CD4-positive, alpha-beta T cell (primary cell): Measurements from ENCODE around the gene FILIP1. TPM values are rescaled to one million over a fixed set of nuclear protein-coding genes. Genes with fewer than 3 reads are reported as not detected.

Source experiments
- ATAC-seq: fragments of 200-7000 bp; cut with Tn5 transposase; one replicate; pipeline ENCODE4 v1.10.0; 2022; ENCODE audit warnings: mild to moderate bottlenecking; ENCODE audit not compliant: poor library complexity
- CTCF ChIA-PET: fragments of 350-600 bp; sonication (Branson Sonifier 250); formaldehyde crosslinking; loops from one replicate; lab custom pipeline; 2021; ENCODE audit warnings: antibody characterized with exemption, inconsistent platforms; lab: Charles Lee
- POLR2A ChIA-PET: fragments of 350-600 bp; sonication (Branson Sonifier 250); formaldehyde crosslinking; loops from one replicate; lab custom pipeline; 2021; ENCODE audit warnings: antibody characterized with exemption, inconsistent platforms; lab: Charles Lee
- DNase-seq, 14 experiments: peaks; one replicate each; pipeline ENCODE4 v3.0.0-alpha.2; 2013 to 2020; ENCODE audit warnings: mixed read lengths in 2 of 14
- H3K27ac ChIP-seq, 2 donors: one replicate each; pipeline versions ENCODE4 v1.5.1 to v1.7.0; 2013; ENCODE audit warnings: low read length in 2 of 2, low read depth in 1 of 2, mild to moderate bottlenecking in 1 of 2
- H3K27me3 ChIP-seq, 2 experiments: 1 replicate in 1 of 2; 2 replicates in 1 of 2; pipeline versions ENCODE4 v1.6.1 to v1.7.0; 2013; ENCODE audit warnings: low read length in 2 of 2, control low read depth in 1 of 2, mild to moderate bottlenecking in 1 of 2, moderate library complexity in 1 of 2; ENCODE audit not compliant: insufficient read depth in 2 of 2, control insufficient read depth in 1 of 2
- H3K36me3 ChIP-seq: one replicate; pipeline ENCODE4 v1.6.1; 2013; ENCODE audit warnings: low read length, control low read depth; ENCODE audit not compliant: insufficient read depth
- H3K4me1 ChIP-seq: one replicate; pipeline ENCODE4 v1.6.1; 2013; ENCODE audit warnings: low read length, control low read depth; ENCODE audit not compliant: insufficient read depth
- H3K4me3 ChIP-seq: one replicate; pipeline ENCODE4 v1.5.1; 2013; ENCODE audit warnings: mild to moderate bottlenecking, low read length, moderate library complexity
- H3K9me3 ChIP-seq, 2 experiments: 1 replicate in 1 of 2; 2 replicates in 1 of 2; pipeline versions ENCODE4 v1.6.1 to v1.7.0; 2013; ENCODE audit warnings: low read length in 2 of 2, mild to moderate bottlenecking in 2 of 2, control low read depth in 1 of 2, moderate library complexity in 1 of 2; ENCODE audit not compliant: control insufficient read depth in 1 of 2, insufficient read depth in 1 of 2
- H3K27ac Mint-ChIP-seq: one replicate; pipeline ENCODE4 v1.8.0; 2020; ENCODE audit warnings: mixed read lengths
- H3K27me3 Mint-ChIP-seq: one replicate; pipeline ENCODE4 v1.8.0; 2021; ENCODE audit warnings: mixed read lengths
- H3K36me3 Mint-ChIP-seq: one replicate; pipeline ENCODE4 v1.8.0; 2021; ENCODE audit warnings: low read depth, mixed read lengths
- H3K4me1 Mint-ChIP-seq: one replicate; pipeline ENCODE4 v1.8.0; 2021; ENCODE audit warnings: low read depth, mixed read lengths
- H3K4me3 Mint-ChIP-seq: one replicate; pipeline ENCODE4 v1.8.0; 2020; ENCODE audit warnings: mild to moderate bottlenecking, mixed read lengths
- H3K9me3 Mint-ChIP-seq: one replicate; pipeline ENCODE4 v1.8.0; 2020; ENCODE audit warnings: mixed read lengths
- intact Hi-C, 2 experiments: fragments of 100-400 bp; cut with DNase I in 1 of 2; cut with micrococcal nuclease in 1 of 2; formaldehyde crosslinking; loops; one replicate each; pipeline versions ENCODE4 v1.15.1 to v1.9.0; 2023 to 2025; cut with DNase I, micrococcal nuclease
- total RNA-seq, 174 experiments: library from RNA in 2 of 174; stranded (reverse) in 2 of 174; gene quantifications; one replicate each; pipeline ENCODE4 v1.2.3 and lab custom pipeline; 2021 to 2026
- TF ChIP-seq, protein P1 (sequence below): fragments of 200-600 bp; IDR thresholded peaks from one replicate; pipeline ENCODE4 v1.8.0; 2022; ENCODE audit warnings: antibody characterized with exemption, mild to moderate bottlenecking

The FILIP1 gene
- total RNA-seq, 2 experiments from 2014 or later = 0.06 TPM; not detected in 1

DNA sequence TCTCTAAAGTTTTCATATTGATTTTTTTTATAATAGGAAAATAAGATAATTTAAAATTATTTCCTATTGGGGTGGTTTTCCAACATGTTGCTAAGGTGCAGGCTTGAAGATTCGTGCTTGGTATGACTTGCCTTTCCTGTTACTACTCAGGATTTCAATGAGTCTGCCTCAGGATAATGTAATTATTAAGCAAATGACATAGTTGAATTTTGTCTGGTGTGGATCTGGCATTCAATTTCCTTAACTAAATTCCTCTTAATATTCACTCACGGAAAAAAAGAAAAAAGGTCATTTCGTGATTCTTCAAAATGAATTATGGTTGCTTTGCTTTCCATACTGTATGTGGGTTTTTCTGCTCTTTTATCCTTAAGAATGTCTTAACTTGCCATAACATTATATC, 9.3 kb upstream of the FILIP1 start:
- intact Hi-C loops = no loop called here
- TF ChIP-seq, protein P1, sequence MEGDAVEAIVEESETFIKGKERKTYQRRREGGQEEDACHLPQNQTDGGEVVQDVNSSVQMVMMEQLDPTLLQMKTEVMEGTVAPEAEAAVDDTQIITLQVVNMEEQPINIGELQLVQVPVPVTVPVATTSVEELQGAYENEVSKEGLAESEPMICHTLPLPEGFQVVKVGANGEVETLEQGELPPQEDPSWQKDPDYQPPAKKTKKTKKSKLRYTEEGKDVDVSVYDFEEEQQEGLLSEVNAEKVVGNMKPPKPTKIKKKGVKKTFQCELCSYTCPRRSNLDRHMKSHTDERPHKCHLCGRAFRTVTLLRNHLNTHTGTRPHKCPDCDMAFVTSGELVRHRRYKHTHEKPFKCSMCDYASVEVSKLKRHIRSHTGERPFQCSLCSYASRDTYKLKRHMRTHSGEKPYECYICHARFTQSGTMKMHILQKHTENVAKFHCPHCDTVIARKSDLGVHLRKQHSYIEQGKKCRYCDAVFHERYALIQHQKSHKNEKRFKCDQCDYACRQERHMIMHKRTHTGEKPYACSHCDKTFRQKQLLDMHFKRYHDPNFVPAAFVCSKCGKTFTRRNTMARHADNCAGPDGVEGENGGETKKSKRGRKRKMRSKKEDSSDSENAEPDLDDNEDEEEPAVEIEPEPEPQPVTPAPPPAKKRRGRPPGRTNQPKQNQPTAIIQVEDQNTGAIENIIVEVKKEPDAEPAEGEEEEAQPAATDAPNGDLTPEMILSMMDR = no peak
- peaks cover 1% of the 10 kb centered on the region for H3K27me3 Mint-ChIP-seq
- no peaks in the 10 kb centered on the region for H3K36me3 Mint-ChIP-seq
- ChIA-PET POLR2A (no interaction called here), CTCF (no interaction called here)
- DNase-seq (no peak), ATAC-seq (no peak)
- H3K27me3 ChIP-seq = no peaks in the 10 kb centered on the region
- no peaks in the 10 kb centered on the region for H3K4me1 ChIP-seq
- H3K4me3 ChIP-seq = no peak overlapping the region
- no peaks in the 10 kb centered on the region for H3K4me1 Mint-ChIP-seq
- H3K27ac Mint-ChIP-seq = no peak overlapping the region
- H3K4me3 Mint-ChIP-seq = no peak overlapping the region
- H3K36me3 ChIP-seq = no peaks in the 10 kb centered on the region
- no peaks in the 10 kb centered on the region for H3K9me3 ChIP-seq
- no peaks in the 10 kb centered on the region for H3K9me3 Mint-ChIP-seq
- no peak overlapping the region for H3K27ac ChIP-seq

DNA sequence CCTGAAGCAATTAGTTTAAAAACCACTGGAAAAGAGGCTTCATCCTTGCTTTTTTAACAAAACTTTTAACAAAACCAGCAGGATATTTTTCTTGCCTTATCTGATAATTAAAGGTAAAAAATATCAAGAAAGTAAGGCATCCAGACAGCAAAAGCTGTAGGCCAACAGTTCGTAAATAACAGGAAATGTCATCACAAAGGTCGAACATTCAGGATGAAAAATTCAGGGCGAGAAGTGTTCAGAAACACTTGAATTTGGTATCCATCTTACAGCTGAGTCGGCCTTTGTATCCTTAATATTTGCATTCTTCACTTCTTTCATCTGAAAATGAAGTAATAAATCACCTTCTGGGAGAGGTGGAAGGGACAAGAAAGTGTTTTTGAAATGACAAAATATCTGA, 8.2 kb upstream of the FILIP1 start:
- no peaks in the 10 kb centered on the region for H3K36me3 Mint-ChIP-seq
- no peaks in the 10 kb centered on the region for H3K4me1 Mint-ChIP-seq
- no peak overlapping the region for H3K4me3 Mint-ChIP-seq
- POLR2A ChIA-PET = no interaction called here
- H3K9me3 ChIP-seq = no peaks in the 10 kb centered on the region
- no peaks in the 10 kb centered on the region for H3K27me3 ChIP-seq
- H3K27ac ChIP-seq = no peak overlapping the region
- peaks cover 6% of the 10 kb centered on the region for H3K27me3 Mint-ChIP-seq
- ATAC-seq (no peak), DNase-seq (no peak)
- intact Hi-C loops = no loop called here
- H3K4me1 ChIP-seq = no peaks in the 10 kb centered on the region
- CTCF ChIA-PET = no interaction called here
- TF ChIP-seq, protein P1 = no peak
- H3K9me3 Mint-ChIP-seq = no peaks in the 10 kb centered on the region
- H3K36me3 ChIP-seq = no peaks in the 10 kb centered on the region
- H3K4me3 ChIP-seq = no peak overlapping the region
- H3K27ac Mint-ChIP-seq = no peak overlapping the region

DNA sequence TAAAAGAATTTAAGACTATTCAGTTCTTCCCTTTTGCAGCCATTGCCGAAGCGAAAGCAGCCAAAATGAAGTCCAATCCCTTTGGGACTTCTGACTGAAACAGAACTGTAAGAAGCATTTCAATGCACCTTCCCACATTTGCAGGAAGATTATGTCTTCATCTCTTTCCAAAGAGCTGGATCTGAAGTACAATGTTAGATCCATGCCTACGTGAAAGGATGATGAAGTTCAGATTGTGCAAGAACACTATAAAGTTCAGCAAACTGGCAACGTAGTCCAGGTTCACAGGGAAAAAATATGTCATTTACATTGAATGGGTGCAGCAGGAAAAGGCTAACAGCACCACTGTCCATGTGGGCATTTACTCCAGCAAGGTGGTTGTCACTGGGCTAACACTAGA, 6.0 kb upstream of the FILIP1 start:
- Histone ChIP-seq H3K9me3 (no peaks in the 10 kb centered on the region), H3K4me3 (no peak overlapping the region), H3K27ac (no peak overlapping the region), H3K36me3 (no peaks in the 10 kb centered on the region), H3K27me3 (no peaks in the 10 kb centered on the region), H3K4me1 (peaks cover 2% of the 10 kb centered on the region)
- Mint-ChIP-seq H3K27ac (no peak overlapping the region), H3K4me3 (no peak overlapping the region), H3K36me3 (no peaks in the 10 kb centered on the region), H3K27me3 (peaks cover 23% of the 10 kb centered on the region), H3K9me3 (no peaks in the 10 kb centered on the region), H3K4me1 (no peaks in the 10 kb centered on the region)
- no peak for ATAC-seq
- no peak for DNase-seq
- intact Hi-C loops = no loop called here
- TF ChIP-seq, protein P1 = no peak
- CTCF ChIA-PET = no interaction called here
- POLR2A ChIA-PET = no interaction called here
